ENCODE data around the gene ZNF829.

The ZNF829 gene

DNA sequence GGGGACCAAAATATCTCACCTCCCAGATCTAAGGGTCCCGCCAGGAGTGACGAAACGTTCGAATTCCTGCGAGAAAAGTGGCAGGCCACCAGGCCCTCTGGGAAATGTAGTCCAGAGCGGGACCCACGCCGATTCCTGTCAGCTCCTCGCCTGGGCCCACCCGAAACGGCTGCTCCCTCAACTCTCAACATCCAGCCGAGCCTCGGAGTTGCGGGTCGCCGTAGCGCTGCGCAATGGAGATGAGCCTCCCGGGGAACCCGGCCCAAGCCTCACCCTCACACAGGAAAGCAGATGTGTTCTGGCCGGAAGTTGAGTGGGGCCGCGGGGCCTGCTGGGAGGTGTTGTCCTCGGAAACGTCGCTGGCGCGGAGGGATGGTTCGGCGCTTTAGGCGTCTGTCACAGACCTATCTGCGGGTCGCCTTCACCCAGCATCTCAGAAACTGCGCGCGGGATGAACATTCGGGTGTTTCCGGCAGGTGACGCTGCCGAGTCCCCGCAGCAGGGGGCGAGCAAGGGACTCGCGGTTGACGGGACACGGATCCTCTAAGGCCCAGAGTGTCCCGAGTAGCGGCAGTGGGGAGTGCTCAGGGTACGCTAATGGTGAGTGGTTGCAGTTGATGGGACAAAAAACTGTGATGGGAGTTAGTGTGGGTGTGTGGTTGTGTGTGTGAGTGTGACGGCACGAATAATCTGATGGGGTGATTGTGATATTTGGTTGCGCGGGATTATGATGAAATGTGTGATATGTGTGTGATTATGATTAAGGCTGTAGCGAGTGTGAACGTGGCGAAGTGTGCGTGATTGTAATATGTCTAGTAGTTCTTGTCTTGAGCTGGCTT is at the start of gene ZNF829, which contains the start of gene ZNF568:
TSS of gene ZNF829 (minus strand) at position 300 of the 839 bp plus-strand sequence. CDS start 1,124 bp downstream, outside the sequence.
TSS of gene ZNF568 (plus strand) at position 341 of the 839 bp plus-strand sequence. CDS start 6,439 bp downstream, outside the sequence.
- DNase-seq, result peak; percentile 89

DNA sequence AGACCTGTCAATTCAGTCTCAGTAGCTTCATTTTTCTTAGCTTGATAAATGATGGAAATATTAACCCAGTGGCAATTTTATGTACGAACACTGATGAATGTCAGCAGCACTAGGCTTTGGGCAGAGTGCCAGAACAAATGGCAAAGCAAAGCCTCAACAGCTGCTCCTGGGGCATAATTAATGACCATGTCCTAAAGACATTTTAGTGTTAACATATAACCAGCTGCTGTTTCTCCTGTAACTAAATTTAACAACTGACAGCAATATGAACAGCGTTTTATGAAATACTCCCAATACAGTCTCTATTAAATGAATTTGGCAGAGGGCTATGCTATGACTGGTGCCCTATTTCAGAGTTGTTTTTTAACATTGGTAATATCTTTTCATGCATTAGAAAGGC is 47.2 kb upstream of the ZNF829 start:
- no peak for DNase-seq

DNA sequence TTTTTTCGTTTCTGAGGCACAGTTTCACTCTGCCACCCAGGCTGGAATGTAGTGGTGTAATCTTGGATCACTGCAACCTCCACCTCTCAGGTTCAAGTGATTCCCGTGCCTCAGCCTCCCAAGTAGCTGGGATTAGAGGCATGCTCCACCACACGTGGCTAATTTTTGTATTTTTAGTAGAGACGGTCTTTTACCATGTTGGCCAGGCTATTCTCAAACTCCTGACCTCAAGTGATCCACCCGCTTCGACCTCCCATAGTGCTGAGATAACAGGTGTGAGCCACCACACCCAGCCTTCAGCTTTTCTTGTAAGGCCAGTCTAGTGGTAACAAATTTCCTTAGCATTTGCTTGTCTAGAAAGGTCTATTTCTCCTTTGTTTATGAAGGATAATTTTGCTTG is 46.3 kb upstream of the ZNF829 start:
- no peak for DNase-seq

DNA sequence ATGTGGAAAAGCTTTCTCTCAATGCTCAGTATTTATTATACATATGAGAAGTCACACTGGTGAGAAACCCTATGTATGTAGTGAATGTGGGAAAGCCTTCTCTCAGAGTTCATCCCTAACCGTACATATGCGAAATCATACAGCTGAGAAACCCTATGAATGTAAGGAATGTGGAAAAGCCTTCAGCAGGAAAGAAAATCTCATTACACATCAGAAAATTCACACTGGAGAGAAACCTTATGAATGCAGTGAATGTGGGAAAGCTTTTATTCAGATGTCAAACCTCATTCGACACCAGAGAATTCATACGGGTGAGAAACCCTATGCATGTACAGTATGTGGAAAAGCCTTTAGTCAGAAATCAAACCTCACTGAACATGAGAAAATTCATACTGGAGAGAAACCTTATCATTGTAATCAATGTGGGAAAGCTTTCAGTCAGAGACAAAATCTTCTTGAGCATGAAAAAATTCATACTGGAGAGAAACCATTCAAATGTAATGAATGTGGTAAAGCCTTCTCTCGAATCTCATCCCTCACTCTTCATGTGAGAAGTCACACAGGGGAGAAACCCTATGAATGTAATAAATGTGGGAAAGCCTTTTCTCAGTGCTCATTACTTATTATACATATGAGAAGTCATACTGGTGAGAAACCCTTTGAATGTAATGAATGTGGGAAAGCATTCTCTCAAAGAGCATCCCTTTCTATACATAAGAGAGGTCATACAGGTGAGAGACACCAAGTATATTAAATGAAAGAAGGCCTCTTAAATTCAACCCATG is 34.4 kb upstream of the ZNF829 start:
- DNase-seq, result no peak

DNA sequence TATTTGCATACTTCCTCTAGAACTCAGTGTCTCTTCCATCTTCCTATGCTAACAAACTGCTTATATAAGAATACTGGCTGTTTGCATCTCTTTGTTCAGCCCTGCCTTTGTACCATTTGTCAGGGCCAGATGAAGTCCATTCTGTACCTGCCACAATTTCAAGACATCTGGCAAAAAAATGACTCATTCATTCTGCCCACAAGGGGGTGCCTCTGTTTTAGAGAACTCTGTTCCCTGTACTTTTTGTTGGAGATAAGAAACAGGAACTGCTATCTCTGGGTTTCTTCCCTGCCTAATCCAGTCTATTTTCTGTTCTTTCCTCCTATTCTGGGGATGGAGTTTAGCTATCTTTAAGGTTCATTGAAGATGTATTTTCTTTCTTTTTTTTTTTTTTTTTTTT is 23.1 kb upstream of the ZNF829 start:
- DNase-seq, result no peak

DNA sequence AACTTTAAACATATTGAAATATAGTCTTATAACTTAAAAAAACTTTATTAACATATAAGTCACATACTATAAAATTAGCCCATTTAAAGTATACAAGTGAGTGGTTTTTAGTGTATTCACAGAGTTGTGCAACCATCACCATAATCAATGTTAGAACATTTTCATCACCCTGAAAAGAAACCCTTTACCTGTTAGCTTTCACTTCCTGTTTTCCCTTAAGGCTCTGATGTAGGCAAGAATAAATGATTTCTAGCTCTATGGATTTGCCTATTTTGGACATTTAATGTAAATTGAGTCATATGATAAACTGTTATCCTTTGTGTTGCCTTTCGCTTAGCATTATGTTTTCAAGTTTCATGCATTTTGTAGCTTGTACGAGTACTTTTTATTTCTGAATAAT is 15.6 kb upstream of the ZNF829 start:
- DNase-seq, result no peak

DNA sequence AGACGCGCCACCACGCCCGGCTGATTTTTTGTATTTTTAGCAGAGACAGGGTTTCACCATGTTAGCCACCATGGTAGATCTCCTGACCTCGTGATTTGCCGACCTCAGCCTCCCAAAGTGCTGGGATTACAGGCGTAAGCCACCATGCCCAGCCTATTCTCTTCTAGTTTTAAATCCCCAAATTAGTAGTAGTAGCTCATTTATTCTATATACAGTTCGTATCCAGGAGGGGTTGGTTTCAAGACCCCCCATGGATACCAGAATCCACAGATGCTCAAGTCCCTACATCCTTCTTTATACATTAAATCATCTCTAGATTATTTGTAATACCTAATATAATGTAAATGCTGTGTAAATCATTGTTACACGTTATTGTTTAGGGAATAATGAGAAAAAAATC is 2.0 kb upstream of the ZNF829 start:
- DNase-seq, result no peak

DNA sequence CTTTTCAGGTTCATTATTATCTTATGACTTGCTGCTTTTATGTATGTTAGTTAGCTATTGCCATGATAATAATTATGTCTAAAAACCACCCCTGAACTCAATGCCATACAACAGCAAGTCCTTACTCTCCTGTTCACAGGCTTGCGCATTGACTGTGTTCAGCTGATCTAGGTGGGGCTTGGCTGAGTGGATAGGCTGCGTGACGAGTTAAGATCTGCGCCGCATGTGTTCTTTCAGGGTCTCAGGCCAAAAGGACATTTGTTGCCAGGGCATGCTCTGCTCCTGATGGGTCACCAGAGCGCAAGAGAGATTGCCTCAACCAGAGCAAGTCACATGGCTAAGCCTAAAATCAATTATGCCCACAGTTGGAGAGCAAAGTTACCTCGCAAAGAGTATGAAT is 900 bp upstream of the ZNF829 start:
- no peak for DNase-seq

DNA sequence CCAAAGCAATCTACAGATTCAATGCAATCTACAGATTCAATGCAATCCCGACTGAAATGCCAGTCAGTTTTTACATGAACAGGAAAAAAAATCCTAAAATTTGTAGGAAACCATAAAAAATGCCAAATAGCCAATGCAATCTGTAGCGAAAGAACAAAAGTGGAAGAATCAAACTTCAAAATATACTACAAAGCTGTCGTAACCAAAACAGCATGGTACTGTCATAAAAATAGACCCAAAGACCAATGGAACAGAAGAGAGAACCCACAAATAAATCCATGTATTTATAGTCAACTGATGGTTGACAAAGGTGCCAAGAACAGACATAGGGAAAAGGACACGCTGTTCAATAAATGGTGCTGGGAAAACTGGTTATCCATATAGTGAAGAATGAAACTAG is 17.7 kb downstream of the ZNF829 start:
- no peak for DNase-seq

DNA sequence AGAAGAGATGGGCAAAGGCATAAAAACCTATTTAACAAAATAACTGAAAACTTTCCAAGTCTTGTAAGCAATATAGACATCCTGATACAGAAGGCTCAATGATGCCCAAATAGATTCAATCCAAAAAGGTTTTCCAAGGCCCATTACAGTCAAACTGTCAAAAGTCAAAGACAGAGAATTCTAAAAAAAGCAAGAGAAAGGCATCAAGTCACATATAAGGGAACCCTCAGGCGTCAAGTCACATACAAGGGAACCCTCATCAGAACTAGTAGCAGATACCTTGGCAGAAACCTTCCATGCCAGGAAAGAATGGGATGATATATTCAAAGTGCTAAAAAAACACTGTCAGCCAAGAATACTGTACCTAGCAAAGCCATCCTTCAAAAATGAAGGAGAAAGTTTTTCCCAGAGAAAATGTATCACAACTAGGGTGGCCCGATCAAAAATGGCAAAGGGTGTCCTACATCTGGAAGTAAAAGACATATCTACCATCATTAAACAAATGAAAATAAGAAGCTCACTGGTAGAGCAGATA is 21.2 kb downstream of the ZNF829 start:
- DNase-seq, result no peak

DNA sequence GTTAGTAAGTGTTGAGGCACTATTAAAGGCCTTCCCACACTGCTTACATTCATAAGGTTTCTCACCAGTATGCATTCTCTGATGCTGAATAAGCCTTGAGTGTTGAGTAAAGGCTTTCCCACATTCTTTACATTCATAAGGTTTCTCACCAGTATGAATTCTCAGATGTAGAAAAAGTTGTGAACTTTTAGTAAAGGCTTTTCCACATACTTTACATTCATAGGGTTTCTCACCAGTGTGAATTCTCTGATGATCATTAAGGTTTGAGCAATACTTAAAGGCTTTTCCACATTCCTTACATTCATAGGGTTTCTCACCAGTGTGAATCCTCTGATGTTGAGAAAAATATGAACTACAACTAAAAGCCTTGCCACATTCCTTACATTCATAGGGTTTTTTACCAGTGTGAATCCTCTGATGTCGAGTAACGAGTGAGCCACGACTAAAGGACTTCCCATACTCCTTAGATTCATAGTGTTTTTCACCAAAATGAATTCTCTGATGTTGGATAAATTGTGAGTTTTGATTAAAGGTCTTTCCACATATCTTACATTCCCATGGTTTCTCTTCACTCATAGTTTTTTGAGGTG is 24.2 kb downstream of the ZNF829 start:
- no peak for DNase-seq

DNA sequence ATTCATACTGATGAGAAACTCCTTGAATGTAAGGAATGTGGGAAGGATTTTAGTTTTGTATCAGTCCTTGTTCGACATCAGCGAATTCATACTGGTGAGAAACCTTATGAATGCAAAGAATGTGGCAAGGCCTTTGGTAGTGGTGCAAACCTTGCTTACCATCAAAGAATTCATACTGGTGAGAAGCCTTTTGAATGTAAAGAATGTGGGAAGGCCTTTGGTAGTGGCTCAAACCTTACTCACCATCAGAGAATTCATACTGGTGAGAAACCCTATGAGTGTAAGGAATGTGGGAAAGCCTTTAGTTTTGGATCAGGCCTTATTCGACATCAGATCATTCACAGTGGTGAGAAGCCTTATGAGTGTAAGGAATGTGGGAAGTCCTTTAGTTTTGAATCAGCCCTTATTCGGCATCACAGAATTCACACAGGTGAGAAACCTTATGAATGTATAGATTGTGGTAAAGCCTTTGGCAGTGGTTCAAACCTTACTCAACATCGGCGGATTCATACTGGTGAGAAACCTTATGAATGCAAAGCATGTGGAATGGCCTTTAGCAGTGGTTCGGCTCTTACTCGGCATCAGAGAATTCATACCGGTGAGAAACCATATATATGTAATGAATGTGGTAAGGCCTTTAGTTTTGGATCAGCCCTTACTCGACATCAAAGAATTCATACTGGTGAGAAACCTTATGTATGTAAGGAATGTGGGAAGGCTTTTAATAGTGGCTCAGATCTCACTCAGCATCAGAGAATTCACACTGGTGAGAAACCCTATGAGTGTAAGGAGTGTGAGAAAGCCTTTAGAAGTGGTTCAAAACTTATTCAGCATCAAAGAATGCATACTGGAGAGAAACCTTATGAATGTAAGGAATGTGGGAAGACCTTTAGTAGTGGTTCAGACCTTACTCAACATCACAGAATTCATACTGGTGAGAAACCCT is 38.8 kb downstream of the ZNF829 start:
- DNase-seq, result no peak

DNA sequence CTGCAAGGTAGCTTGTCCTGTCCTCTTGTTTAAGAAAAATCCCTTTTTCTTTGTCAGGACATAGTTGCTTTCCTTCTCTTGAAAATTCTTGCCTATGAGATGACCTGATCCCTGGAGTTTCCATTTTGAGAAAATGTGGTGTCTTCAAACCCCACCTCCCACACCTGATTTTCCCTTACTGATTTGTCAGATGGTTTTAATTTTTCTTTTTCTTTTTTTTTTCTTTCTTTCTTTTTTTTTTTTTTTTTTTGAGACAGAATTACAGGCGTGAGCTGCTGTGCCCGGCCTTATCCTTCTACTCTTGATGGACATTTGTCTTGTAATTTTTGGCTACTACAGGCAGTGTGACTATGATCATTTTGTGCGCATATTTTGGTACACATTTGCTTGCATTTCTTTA is 64.2 kb downstream of the ZNF829 start:
- no peak for DNase-seq

DNA sequence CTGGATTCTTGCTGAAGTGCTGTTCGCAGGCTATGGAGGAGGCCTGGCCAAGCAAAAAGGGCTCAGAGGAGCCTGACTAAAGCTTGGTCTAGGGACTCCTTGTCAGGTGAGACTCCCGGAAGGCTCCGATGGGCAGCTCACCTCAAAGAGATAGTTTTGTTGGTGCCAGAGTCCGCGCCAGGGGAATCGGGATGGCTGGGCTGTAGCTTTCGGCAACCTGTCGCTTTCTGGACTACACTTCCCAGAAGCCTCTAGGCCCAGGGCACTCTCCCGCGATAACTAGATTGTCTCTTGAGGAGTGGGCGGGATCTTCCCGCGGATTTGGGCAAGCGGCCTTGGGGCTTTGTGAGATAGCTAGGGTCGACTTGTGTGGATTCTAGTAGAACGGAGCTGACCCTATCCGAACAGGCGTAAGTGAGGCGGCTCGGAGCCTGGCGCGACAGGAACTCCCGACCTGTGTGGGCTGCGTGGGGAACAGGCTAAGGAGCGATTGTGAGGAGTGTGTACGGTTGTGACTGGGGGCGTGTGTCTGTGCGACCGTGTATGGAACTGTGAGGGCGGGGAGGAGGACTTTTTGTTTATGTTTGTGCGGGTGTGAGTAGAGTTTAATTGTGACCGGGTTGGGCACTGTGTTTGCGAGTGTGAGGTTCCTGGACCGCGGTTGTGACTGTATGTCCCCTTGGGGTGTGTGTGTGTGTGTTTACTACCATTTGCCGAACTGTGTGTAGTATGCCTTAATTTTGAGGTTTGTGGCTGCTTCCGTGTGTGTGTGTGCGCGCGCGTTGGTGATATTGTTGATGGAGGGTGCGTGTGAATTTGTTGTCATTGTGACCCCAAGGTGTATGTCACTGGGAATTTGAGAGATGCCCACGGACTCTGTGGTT is 65.3 kb downstream of the ZNF829 start, which contains the start of gene ZNF345:
TSS of gene ZNF345 (plus strand) at position 318 of the 884 bp plus-strand sequence. CDS start 25,955 bp downstream, outside the sequence.
- DNase-seq, result peak; percentile 76

DNA sequence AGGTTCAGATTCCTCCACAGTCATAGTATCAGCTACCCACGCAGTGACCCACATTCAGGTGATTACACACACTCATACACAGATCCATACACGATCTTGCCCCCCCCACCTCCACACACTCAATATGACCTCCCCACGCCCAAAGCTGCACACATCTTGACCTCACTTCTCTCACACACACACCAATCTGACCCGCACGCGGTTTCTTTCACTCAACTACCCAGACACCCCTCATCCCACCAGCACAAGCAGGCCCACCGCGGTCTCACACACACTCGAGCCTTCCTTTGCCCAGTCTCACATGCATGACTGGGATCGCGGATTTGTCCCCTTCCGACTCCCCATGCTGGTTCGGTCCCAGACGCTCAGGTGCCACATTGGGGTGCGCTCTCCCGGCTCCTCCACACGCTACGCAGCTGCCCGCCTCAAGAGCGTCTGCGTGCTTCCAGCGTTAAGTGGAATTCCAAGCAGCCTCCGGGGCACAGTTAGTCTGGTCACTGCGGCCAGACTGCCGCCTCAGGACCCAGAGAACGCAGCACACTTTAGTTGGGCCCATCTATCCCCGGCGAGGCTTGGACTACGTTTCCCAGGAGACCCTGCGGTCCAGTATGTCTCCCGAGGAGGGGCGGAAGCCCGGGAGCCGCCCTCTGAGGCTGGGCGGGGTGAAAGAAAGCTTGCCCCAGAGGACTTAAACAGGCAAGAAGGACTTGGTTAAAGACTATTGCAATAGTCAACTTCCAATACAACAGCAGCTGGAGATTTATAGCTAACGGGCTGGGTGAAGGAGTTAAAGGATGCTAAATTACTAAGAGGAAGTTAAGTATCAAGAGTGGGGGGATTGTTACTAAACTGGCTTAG is 66.2 kb downstream of the ZNF829 start:
- peak; percentile 89 for DNase-seq

DNA sequence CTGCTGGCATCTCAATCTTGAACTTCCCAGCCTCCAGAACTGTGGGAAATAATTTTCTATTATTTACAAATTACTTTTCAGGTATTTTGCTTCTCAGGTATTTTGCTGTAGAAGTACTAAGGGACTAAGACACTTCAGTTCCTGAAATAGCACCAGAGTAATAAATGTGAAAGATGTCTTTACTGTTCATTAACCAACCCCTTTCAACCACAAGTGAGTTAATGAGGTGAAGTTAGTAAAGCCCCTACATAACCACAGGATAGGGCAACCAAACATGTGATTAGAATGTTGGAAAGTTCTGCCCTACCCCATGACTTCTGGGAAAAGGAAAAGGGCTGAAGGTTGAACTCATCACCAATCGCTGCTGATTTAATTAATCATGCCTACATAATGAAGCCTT is 68.1 kb downstream of the ZNF829 start:
- DNase-seq, result no peak

DNA sequence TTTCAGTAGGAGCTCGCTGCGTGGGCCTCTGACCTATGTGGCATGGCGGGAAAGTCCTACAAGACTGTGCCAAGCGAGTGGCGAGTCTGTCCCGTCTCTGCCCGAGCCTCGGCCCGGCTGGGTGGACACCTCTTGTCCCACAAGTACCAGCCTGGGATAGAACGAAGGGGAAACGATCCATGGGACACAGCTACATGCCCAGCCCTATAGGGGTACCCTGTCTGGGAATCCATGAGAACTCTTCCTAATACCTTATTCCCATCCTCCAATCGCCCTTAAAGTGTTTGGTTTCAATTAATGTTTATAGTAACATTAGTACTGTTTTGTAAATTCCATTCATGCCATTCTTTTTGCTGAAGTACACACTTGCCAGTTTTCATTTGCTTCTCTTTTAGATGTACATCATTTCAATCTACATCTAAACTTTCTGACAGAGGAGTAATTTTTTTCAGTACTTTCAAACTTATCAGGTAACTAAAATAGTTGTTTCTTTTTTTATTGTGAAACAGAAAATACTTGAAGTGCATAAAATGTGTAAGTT is 77.2 kb downstream of the ZNF829 start:
- DNase-seq, result no peak
